Glomerular endothelial cell (primary cell): ENCODE measurements around the gene RTKN. TPM values are rescaled to one million over a fixed set of nuclear protein-coding genes. Genes with fewer than 3 reads are reported as not detected.
"Not testable (repeated sequence)": the region's sequence is repeated elsewhere in the genome, so short reads cannot be mapped to it uniquely, and the experiment has no call there.

Source experiments
- DNase-seq: peaks from one replicate; pipeline ENCODE4 v3.0.0-alpha.2; 2011; ENCODE audit warnings: low read depth, low spot score; ENCODE audit errors: extremely low read depth
- total RNA-seq: library from RNA; depleted of rRNA; stranded (reverse); fragments of >200 nt; gene quantifications from 2 replicates; pipeline ENCODE4 v1.2.3, GENCODE V29; 2015

RTKN gene
- total RNA-seq, 1 donor from 2014 or later = 14.5 TPM

GRCh38 chr2:74461187-74462053, 19.7 kb upstream of the RTKN start:
- no peak for DNase-seq

- not testable (repeated sequence) for DNase-seq
These were observed 18.4 kb upstream of the RTKN start for GRCh38 chr2:74460187-74460586.

- not testable (repeated sequence) for DNase-seq
These were observed 17.9 kb upstream of the RTKN start for GRCh38 chr2:74459503-74460118.

GRCh38 chr2:74458938-74459363, 17.2 kb upstream of the RTKN start:
- no peak for DNase-seq

GRCh38 chr2:74458132-74458937, 16.6 kb upstream of the RTKN start, which contains the start of gene WBP1:
TSS of gene WBP1 (plus strand) at chr2:74458438. CDS start at chr2:74458603, 165 bp downstream.
- DNase-seq = peak; percentile 100

- no peak for DNase-seq
These were observed 15.9 kb upstream of the RTKN start for GRCh38 chr2:74457549-74458131.

- no peak for DNase-seq
These were observed 15.4 kb upstream of the RTKN start for GRCh38 chr2:74457129-74457548.

- peak; percentile 96 for DNase-seq
These were observed 13.1 kb upstream of the RTKN start, which contains the start of gene INO80B for GRCh38 chr2:74454654-74455511. TSS of gene INO80B (plus strand) at chr2:74455087. CDS start at chr2:74455117, 30 bp downstream.

GRCh38 chr2:74450570-74451190, 8.9 kb upstream of the RTKN start:
- DNase-seq = no peak

GRCh38 chr2:74448771-74449170, 7.0 kb upstream of the RTKN start:
- DNase-seq = no peak

GRCh38 chr2:74447230-74447999, 5.7 kb upstream of the RTKN start:
- no peak for DNase-seq

GRCh38 chr2:74444498-74445318, 3.0 kb upstream of the RTKN start:
- DNase-seq = no peak

- DNase-seq = not testable (repeated sequence)
These were observed 953 bp upstream of the RTKN start for GRCh38 chr2:74442483-74443297.

- no peak for DNase-seq
These were observed 507 bp downstream of the RTKN start for GRCh38 chr2:74441170-74441689.

- no peak for DNase-seq
These were observed 1.2 kb downstream of the RTKN start for GRCh38 chr2:74440378-74441169.
